ENCODE data around the gene CMSS1. TPM values are rescaled to one million over a fixed set of nuclear protein-coding genes. Genes with fewer than 3 reads are reported as not detected.

The CMSS1 gene
- total RNA-seq, 4 donors from 2014 or later, result 11.2 to 16.3 (median 14.1) TPM

DNA sequence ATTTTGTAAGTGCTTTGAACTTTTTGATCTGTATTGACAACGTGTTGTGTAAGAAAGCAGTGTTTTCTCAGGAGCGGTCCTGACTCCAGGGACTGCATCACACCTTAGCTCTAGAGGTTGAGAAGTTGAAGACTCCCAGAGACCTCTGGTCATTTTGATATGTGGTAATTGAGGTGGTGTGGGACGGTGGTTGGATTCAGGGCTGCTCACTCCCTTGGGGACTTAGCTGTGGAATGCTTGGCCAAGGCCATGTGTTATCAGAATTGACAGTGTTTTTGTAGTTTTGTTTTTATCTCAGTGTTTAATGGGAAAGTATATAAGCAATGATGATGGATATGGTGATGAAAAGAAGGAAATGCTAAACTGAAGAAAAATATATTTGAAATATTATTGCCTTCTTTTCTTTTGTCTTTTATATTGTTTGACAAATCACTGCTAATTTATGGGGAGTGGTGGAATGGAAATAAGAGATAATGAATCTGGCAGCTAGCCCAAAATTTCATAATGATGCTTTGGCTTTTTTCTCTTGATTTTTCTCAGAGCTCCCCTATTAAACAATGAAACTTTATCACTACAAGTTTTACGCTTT is 16.0 kb downstream of the CMSS1 start:
- Histone ChIP-seq H3K27ac (replicated peaks in 1 of 4) (peak overlapping the region in 1 of 4 donors; percentile 14), H3K27me3 (no peaks in the 10 kb centered on the region), H3K36me3 (peaks cover 0 to 7% (median 0%) of the 10 kb centered on the region in 4 donors), H3K4me3 (no peak overlapping the region), H3K4me1 (peaks cover 0 to 26% (median 20%) of the 10 kb centered on the region in 4 donors), H3K9me3 (no peaks in the 10 kb centered on the region)
- TF ChIP-seq EP300 (IDR thresholded peaks at IDR 0.05) (no peak), POLR2AphosphoS5 (IDR thresholded peaks at IDR 0.05) (no peak), POLR2A (IDR thresholded peaks at IDR 0.05; ENCODE audit: low read depth) (no peak)
- TF ChIP-seq, protein P1, sequence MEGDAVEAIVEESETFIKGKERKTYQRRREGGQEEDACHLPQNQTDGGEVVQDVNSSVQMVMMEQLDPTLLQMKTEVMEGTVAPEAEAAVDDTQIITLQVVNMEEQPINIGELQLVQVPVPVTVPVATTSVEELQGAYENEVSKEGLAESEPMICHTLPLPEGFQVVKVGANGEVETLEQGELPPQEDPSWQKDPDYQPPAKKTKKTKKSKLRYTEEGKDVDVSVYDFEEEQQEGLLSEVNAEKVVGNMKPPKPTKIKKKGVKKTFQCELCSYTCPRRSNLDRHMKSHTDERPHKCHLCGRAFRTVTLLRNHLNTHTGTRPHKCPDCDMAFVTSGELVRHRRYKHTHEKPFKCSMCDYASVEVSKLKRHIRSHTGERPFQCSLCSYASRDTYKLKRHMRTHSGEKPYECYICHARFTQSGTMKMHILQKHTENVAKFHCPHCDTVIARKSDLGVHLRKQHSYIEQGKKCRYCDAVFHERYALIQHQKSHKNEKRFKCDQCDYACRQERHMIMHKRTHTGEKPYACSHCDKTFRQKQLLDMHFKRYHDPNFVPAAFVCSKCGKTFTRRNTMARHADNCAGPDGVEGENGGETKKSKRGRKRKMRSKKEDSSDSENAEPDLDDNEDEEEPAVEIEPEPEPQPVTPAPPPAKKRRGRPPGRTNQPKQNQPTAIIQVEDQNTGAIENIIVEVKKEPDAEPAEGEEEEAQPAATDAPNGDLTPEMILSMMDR (IDR thresholded peaks at IDR 0.05), result no peak
- 67% methylated on average over 4 of the region's 4 CpGs for WGBS
- intact Hi-C loops (cut with DNase I), result loop anchor here (10.0 kb wide), 1 partner anchor 661 kb away; the partner anchor contains the start of gene TMEM45A
- no peak for DNase-seq (ENCODE audit: extremely low spot score)

DNA sequence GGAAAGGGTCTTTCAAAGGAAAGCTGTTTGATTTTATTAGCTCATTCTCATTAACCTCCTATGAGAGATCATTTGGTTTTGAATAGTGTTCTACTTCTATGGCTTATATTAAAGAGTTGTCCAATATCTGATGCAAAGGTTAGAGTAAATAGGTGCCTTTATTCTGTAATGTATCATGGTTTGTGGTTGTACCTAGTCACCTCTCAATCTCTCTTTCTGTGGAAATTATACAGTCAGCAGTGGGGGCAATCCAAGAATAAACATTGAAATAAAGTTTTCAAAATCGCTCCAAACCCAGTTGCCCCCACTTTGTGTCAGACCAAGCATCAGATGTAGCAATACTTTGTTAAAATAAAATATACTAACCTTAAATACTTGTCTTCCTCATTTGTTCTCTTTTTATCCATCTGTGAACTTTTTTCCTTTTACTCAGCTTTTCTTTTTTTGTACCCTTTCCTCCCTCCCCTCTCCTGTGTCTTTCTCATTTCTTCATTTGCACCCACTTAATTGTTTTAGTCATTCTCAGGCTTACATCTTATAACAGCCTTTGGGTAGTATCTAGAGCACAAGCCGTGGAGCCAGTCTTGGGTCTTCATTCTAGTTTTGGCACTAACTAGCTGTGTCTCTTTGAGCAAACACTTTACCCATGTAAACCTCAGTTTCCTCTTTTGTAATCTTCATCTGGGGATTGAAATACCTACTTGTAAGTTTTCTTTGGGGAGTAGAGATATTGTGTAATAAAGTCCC is 16.7 kb downstream of the CMSS1 start:
- H3K27ac ChIP-seq (replicated peaks in 1 of 4), result peak overlapping the region in 1 of 4 donors; percentile 14
- H3K36me3 ChIP-seq, result peaks cover 0 to 7% (median 0%) of the 10 kb centered on the region in 4 donors
- intact Hi-C loops (cut with DNase I), result loop anchor here (10.0 kb wide), 1 partner anchor 660 kb away; the partner anchor contains the start of gene TMEM45A
- no peak for DNase-seq (ENCODE audit: extremely low spot score)
- peaks cover 0 to 26% (median 20%) of the 10 kb centered on the region in 4 donors for H3K4me1 ChIP-seq
- 92% methylated on average over 2 of the region's 2 CpGs for WGBS
- no peak overlapping the region for H3K4me3 ChIP-seq
- no peaks in the 10 kb centered on the region for H3K27me3 ChIP-seq
- H3K9me3 ChIP-seq, result no peaks in the 10 kb centered on the region
- TF ChIP-seq, protein P1 (IDR thresholded peaks at IDR 0.05), result no peak
- TF ChIP-seq POLR2A (IDR thresholded peaks at IDR 0.05; ENCODE audit: low read depth), result no peak
- TF ChIP-seq POLR2AphosphoS5 (IDR thresholded peaks at IDR 0.05), result no peak
- TF ChIP-seq EP300 (IDR thresholded peaks at IDR 0.05), result no peak

DNA sequence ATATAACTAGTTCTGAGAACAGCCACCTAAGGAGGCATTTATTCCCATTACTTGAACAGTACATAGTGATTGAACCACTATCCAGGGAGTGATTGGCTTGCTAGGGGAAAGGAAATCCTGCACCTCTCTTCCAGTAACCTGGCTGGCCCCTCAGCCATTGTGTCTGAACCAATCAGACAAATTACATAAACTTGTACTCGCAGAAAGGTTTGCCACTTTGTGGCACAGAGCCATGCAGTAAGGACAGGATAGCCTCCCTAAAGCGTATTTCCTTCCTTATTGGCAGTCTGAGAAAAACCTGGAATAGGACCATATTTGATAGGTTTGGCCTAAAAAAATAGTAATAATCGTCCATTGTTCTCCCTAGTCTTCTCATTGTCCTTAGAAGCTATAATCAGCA is 19.0 kb downstream of the CMSS1 start:
- Histone ChIP-seq H3K27me3 (no peaks in the 10 kb centered on the region), H3K36me3 (no peaks in the 10 kb centered on the region), H3K9me3 (no peaks in the 10 kb centered on the region), H3K4me1 (peaks cover 0 to 26% (median 20%) of the 10 kb centered on the region in 4 donors), H3K4me3 (no peak overlapping the region), H3K27ac (replicated peaks in 1 of 4) (no peak overlapping the region)
- DNase-seq (ENCODE audit: extremely low spot score), result no peak
- intact Hi-C loops (cut with DNase I), result loop anchor here (10.0 kb wide), 1 partner anchor 658 kb away; the partner anchor contains the start of gene TMEM45A
- 79% methylated on average over 3 of the region's 3 CpGs for WGBS
- TF ChIP-seq POLR2A (IDR thresholded peaks at IDR 0.05; ENCODE audit: low read depth), result no peak
- TF ChIP-seq, protein P1 (IDR thresholded peaks at IDR 0.05), result no peak
- TF ChIP-seq EP300 (IDR thresholded peaks at IDR 0.05), result no peak
- TF ChIP-seq POLR2AphosphoS5 (IDR thresholded peaks at IDR 0.05), result no peak

DNA sequence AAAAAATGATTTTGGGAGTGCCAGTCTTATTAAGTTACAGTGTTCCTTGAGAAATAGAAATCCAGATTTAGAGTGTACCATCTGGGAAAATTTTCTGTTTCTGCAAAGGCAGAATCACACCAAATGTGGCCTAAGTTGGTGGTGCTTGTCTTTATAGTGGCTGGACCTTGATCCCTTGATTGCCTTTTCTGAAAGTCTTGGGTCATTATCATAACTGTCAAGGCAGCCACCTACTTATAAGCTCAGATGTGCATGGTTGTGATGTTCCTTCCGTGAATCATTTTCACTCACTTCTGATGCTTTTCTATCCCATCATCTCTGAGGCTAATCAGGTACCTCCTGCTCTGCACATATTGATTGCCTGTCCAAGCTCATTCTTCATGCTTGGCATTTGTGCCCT is 20.1 kb downstream of the CMSS1 start:
- Histone ChIP-seq H3K4me1 (peaks cover 2 to 20% (median 15%) of the 10 kb centered on the region in 4 donors), H3K36me3 (no peaks in the 10 kb centered on the region), H3K9me3 (no peaks in the 10 kb centered on the region), H3K27ac (replicated peaks in 1 of 4) (no peak overlapping the region), H3K4me3 (no peak overlapping the region), H3K27me3 (no peaks in the 10 kb centered on the region)
- TF ChIP-seq EP300 (IDR thresholded peaks at IDR 0.05) (no peak), POLR2A (IDR thresholded peaks at IDR 0.05; ENCODE audit: low read depth) (no peak), POLR2AphosphoS5 (IDR thresholded peaks at IDR 0.05) (no peak)
- TF ChIP-seq, protein P1 (IDR thresholded peaks at IDR 0.05), result no peak
- intact Hi-C loops (cut with DNase I), result loop anchor here (10.0 kb wide), 1 partner anchor 657 kb away; the partner anchor contains the start of gene TMEM45A
- WGBS, result 89% methylated on average over 1 of the region's 1 CpG
- DNase-seq (ENCODE audit: extremely low spot score), result no peak

Measured in esophagus muscularis mucosa (tissue), 4 donors.